Keratinocyte (primary cell): ENCODE data around the gene ATP1A1. TPM values are rescaled to one million over a fixed set of nuclear protein-coding genes. Genes with fewer than 3 reads are reported as not detected.

Experiments
- DNase-seq: peaks from one replicate; pipeline ENCODE4 v3.0.0-alpha.2; 2011; ENCODE audit warnings: low read depth, missing footprints, low spot score
- FAIRE-seq: peaks from 2 replicates; lab custom pipeline; 2011; peaks lifted over from hg19 to GRCh38; lab: Jason Lieb, UNC
- H2AFZ ChIP-seq: 2 replicates; pipeline ENCODE4 v1.6.0; 2012; ENCODE audit warnings: low read length, control low read depth, inconsistent platforms; ENCODE audit not compliant: control insufficient read depth
- H3K27ac ChIP-seq: 2 replicates; pipeline ENCODE4 v1.5.1; 2011; ENCODE audit warnings: low read length; ENCODE audit not compliant: control insufficient read depth, insufficient read depth
- H3K27me3 ChIP-seq: 3 replicates; pipeline ENCODE4 v1.6.0; 2011; ENCODE audit warnings: low read length; ENCODE audit not compliant: control insufficient read depth, insufficient read depth; ENCODE audit errors: extremely low read depth
- H3K36me3 ChIP-seq, 2 experiments: 2 replicates in 1 of 2; 3 replicates in 1 of 2; pipeline ENCODE4 v1.5.1; 2011; ENCODE audit warnings: low read length in 2 of 2, mild to moderate bottlenecking in 1 of 2; ENCODE audit not compliant: control insufficient read depth in 2 of 2, insufficient read depth in 2 of 2; ENCODE audit errors: extremely low read depth in 1 of 2
- H3K4me1 ChIP-seq: 3 replicates; pipeline ENCODE4 v1.5.1; 2011; ENCODE audit warnings: low read length; ENCODE audit not compliant: control insufficient read depth, insufficient read depth; ENCODE audit errors: extremely low read depth
- H3K4me2 ChIP-seq: 3 replicates; pipeline ENCODE4 v1.6.0; 2011; ENCODE audit warnings: low read depth, low read length; ENCODE audit not compliant: control insufficient read depth, insufficient read depth; ENCODE audit errors: extremely low read depth
- H3K4me3 ChIP-seq, 3 experiments: fragments of 200-600 bp in 1 of 3; sonication (generic) in 1 of 3; 2 replicates in 2 of 3; 3 replicates in 1 of 3; pipeline ENCODE4 v1.5.1; 2011 to 2016; ENCODE audit warnings: low read length in 3 of 3, mild to moderate bottlenecking in 3 of 3, control low read depth in 2 of 3, inconsistent platforms in 1 of 3, low read depth in 1 of 3, mixed read lengths in 1 of 3, mixed run types in 1 of 3, moderate library complexity in 1 of 3; ENCODE audit not compliant: control insufficient read depth in 2 of 3, insufficient read depth in 2 of 3; ENCODE audit errors: extremely low read depth in 1 of 3
- H3K79me2 ChIP-seq: 2 replicates; pipeline ENCODE4 v1.6.0; 2012; ENCODE audit warnings: low read length; ENCODE audit not compliant: control insufficient read depth, insufficient read depth
- H3K9ac ChIP-seq: 3 replicates; pipeline ENCODE4 v1.6.0; 2011; ENCODE audit warnings: low read length; ENCODE audit not compliant: control insufficient read depth, insufficient read depth; ENCODE audit errors: extremely low read depth
- H3K9me1 ChIP-seq: 3 replicates; pipeline ENCODE4 v1.6.0; 2011; ENCODE audit warnings: low read length; ENCODE audit not compliant: control insufficient read depth, insufficient read depth; ENCODE audit errors: extremely low read depth
- H3K9me3 ChIP-seq: 2 replicates; pipeline ENCODE4 v1.5.1; 2012; ENCODE audit warnings: low read depth, low read length; ENCODE audit not compliant: control insufficient read depth
- H4K20me1 ChIP-seq: 3 replicates; pipeline ENCODE4 v1.6.0; 2011; ENCODE audit warnings: low read length; ENCODE audit not compliant: control insufficient read depth, insufficient read depth; ENCODE audit errors: extremely low read depth
- EZH2 ChIP-seq: IDR thresholded peaks from one replicate; pipeline ENCODE4 v1.6.1; 2012; ENCODE audit warnings: inconsistent platforms, mild to moderate bottlenecking, low read length, moderate library complexity
- dilution Hi-C: fragments of 300-500 bp; cut with MboI; formaldehyde crosslinking; loops from one replicate; pipeline ENCODE4 v1.7.0; 2020; ENCODE audit warnings: low sequenced_read_pairs; ENCODE audit not compliant: extremely low pct_ligation_motif_present
- polyA plus RNA-seq, 5 experiments: library from polyadenylated mRNA; depleted of rRNA in 3 of 5; stranded (reverse) in 3 of 5; stranded (forward) in 1 of 5; unstranded in 1 of 5; fragments of >200 nt; gene quantifications; 1 replicate in 1 of 5; 2 replicates in 3 of 5; 3 replicates in 1 of 5; pipeline versions ENCODE4 v1.2.1 to v1.2.3, GENCODE V29; 2011 to 2012; ENCODE audit warnings: missing spikeins in 2 of 5, low read depth in 1 of 5, low replicate concordance in 1 of 5
- TF ChIP-seq, protein P1 (sequence below), 3 experiments: IDR thresholded peaks in 1 of 3; conservative IDR thresholded peaks in 1 of 3; optimal IDR thresholded peaks in 1 of 3; 2 replicates in 2 of 3; 3 replicates in 1 of 3; pipeline versions ENCODE3 to v1.5.1; 2011; ENCODE audit warnings: low read length in 3 of 3, mild to moderate bottlenecking in 3 of 3, moderate library complexity in 2 of 3, control low read depth in 1 of 3, inconsistent platforms in 1 of 3; ENCODE audit not compliant: insufficient read depth in 2 of 3; ENCODE audit errors: extremely low read depth in 1 of 3

Gene ATP1A1
- polyA plus RNA-seq, 1 donor (not counting 4 experiments of a cell fraction or from before 2014, with no cell fraction given) = 357 TPM

DNA sequence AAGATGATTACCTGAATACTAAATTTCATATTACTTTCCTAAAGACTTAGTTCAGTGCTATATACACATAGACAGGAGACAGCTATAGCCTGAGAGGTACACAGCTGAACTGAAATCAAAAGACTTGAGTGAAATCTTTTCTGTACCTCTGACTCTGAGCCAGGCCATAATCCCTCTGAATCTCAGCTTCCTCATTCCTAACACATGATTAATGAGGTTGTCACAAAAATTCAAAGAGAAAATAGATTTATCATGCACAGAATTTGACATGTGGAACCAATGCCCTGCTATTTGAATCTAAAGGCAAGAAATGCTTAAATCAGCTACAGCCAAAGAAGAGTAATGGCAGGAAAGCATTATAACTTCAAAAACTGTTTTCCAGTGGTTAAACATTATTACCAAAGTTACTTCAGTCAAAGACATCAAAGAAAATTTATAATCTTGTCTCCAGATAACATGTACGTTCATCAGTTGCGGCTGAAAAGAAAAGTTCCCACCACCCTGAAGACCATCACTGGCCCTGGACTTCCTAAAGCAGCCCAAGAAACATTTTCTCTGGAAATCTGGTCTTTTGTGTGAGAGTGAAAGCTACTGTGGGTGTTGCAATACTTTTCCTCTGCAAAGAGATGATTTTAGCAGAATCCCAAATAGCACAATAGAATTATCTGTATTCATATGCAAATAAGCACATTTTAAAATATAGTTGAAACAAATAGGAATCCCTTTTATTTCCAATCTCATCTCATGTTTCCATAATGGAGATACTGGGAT is 13.8 kb upstream of the ATP1A1 start:
- dilution Hi-C loops = no loop called here
- TF ChIP-seq EZH2 = no peak
- TF ChIP-seq, protein P1, sequence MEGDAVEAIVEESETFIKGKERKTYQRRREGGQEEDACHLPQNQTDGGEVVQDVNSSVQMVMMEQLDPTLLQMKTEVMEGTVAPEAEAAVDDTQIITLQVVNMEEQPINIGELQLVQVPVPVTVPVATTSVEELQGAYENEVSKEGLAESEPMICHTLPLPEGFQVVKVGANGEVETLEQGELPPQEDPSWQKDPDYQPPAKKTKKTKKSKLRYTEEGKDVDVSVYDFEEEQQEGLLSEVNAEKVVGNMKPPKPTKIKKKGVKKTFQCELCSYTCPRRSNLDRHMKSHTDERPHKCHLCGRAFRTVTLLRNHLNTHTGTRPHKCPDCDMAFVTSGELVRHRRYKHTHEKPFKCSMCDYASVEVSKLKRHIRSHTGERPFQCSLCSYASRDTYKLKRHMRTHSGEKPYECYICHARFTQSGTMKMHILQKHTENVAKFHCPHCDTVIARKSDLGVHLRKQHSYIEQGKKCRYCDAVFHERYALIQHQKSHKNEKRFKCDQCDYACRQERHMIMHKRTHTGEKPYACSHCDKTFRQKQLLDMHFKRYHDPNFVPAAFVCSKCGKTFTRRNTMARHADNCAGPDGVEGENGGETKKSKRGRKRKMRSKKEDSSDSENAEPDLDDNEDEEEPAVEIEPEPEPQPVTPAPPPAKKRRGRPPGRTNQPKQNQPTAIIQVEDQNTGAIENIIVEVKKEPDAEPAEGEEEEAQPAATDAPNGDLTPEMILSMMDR (optimal IDR thresholded peaks at IDR 0.05 in 1 of 3, IDR thresholded peaks at IDR 0.05 in 1 of 3, conservative IDR thresholded peaks at IDR 0.05 in 1 of 3; ENCODE audit: extremely low read depth in 1 of 3, insufficient read depth in 2 of 3, low read length in 3 of 3) = no peak
- no peak overlapping the region for H3K27ac ChIP-seq
- no peak overlapping the region for H3K9ac ChIP-seq
- peaks cover 12% of the 10 kb centered on the region for H3K4me1 ChIP-seq
- H3K9me3 ChIP-seq = no peaks in the 10 kb centered on the region
- H3K79me2 ChIP-seq = no peaks in the 10 kb centered on the region
- no peaks in the 10 kb centered on the region for H3K9me1 ChIP-seq
- H3K36me3 ChIP-seq = no peaks in the 10 kb centered on the region
- FAIRE-seq (peak; percentile 13), DNase-seq (no peak)
- H3K27me3 ChIP-seq = no peaks in the 10 kb centered on the region
- no peak overlapping the region for H3K4me3 ChIP-seq
- no peak overlapping the region for H3K4me2 ChIP-seq
- H4K20me1 ChIP-seq = no peaks in the 10 kb centered on the region
- H2AFZ ChIP-seq = no peak overlapping the region

DNA sequence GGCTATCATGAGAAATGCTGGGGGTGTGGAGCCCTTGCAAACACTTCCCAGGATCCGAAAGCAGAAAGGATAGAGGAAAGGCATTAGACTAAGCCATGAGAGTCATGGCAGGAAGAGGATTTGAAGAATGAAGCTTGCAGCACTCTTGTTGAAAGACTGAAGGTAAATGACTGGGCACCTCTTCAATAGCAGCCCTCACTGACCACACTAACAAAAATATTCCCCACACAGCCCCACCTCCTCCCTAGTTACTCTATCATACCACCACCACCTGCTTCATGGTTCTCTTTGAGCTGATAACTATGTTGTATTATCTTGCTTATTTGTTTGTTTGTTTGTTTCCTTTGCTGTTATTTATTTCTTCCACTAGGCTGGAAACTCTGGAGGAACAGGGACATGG is 13.2 kb upstream of the ATP1A1 start:
- Histone ChIP-seq H3K36me3 (no peaks in the 10 kb centered on the region), H3K27me3 (no peaks in the 10 kb centered on the region), H3K4me2 (no peak overlapping the region), H3K9ac (no peak overlapping the region), H3K79me2 (no peaks in the 10 kb centered on the region), H4K20me1 (no peaks in the 10 kb centered on the region), H3K9me3 (no peaks in the 10 kb centered on the region), H3K4me1 (peaks cover 12% of the 10 kb centered on the region), H3K4me3 (no peak overlapping the region), H2AFZ (no peak overlapping the region), H3K9me1 (no peaks in the 10 kb centered on the region), H3K27ac (no peak overlapping the region)
- FAIRE-seq = no peak
- DNase-seq = no peak
- dilution Hi-C loops = no loop called here
- TF ChIP-seq, protein P1 (optimal IDR thresholded peaks at IDR 0.05 in 1 of 3, IDR thresholded peaks at IDR 0.05 in 1 of 3, conservative IDR thresholded peaks at IDR 0.05 in 1 of 3; ENCODE audit: extremely low read depth in 1 of 3, insufficient read depth in 2 of 3, low read length in 3 of 3) = no peak
